Hepatocyte (in vitro differentiated cells): ENCODE results near the gene SUMO4.

Experiments used
- CTCF ChIP-seq: fragments of 200-600 bp; sonication (generic); IDR thresholded peaks from 2 replicates; pipeline ENCODE4 v1.5.1; 2016; ENCODE audit warnings: antibody characterized with exemption, mild to moderate bottlenecking; ENCODE audit not compliant: poor library complexity
- EZH2 ChIP-seq: fragments of 200-600 bp; sonication (generic); IDR thresholded peaks from 2 replicates; pipeline ENCODE4 v1.6.1; 2016; ENCODE audit warnings: antibody characterized with exemption, mild to moderate bottlenecking, borderline replicate concordance

- no peak for TF ChIP-seq CTCF
- TF ChIP-seq EZH2 = no peak
Observed at GRCh38 chr6:149359440-149359839, 40.6 kb upstream of the SUMO4 start.
